ENCODE results near the gene FCER1G.

Gene FCER1G

DNA sequence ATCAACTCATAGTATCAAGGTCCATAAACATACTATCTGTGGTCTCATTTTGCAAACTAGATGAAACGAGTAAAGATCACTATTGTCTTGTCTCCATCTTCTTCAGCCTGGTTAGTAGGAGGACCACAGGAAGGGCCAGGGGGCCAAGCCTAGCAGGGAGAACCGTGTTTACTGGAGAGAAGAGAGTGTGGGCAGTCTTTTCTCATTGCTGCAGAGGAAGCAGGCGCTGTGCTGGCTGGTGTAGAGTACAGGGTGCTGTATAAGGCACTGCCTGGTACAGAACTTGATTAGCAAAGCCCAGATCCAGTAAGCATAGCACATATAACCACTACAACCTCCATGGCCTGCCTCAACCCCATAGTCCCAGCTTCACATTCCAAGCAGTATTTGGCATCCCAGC lies 27.8 kb upstream of the FCER1G start:
- TF ChIP-seq POLR2AphosphoS5 (IDR thresholded peaks at IDR 0.05; ENCODE audit: low read depth, low read length) (no peak), SIN3A (IDR thresholded peaks at IDR 0.05; ENCODE audit: borderline replicate concordance, insufficient read depth, low read length) (no peak), FOXP2 (optimal IDR thresholded peaks at IDR 0.05; ENCODE audit: borderline replicate concordance, extremely low read depth, extremely low read length, insufficient read depth) (no peak), TAF1 (IDR thresholded peaks at IDR 0.05; ENCODE audit: borderline replicate concordance, insufficient read depth, low read length) (no peak)
- TF ChIP-seq, protein P1, sequence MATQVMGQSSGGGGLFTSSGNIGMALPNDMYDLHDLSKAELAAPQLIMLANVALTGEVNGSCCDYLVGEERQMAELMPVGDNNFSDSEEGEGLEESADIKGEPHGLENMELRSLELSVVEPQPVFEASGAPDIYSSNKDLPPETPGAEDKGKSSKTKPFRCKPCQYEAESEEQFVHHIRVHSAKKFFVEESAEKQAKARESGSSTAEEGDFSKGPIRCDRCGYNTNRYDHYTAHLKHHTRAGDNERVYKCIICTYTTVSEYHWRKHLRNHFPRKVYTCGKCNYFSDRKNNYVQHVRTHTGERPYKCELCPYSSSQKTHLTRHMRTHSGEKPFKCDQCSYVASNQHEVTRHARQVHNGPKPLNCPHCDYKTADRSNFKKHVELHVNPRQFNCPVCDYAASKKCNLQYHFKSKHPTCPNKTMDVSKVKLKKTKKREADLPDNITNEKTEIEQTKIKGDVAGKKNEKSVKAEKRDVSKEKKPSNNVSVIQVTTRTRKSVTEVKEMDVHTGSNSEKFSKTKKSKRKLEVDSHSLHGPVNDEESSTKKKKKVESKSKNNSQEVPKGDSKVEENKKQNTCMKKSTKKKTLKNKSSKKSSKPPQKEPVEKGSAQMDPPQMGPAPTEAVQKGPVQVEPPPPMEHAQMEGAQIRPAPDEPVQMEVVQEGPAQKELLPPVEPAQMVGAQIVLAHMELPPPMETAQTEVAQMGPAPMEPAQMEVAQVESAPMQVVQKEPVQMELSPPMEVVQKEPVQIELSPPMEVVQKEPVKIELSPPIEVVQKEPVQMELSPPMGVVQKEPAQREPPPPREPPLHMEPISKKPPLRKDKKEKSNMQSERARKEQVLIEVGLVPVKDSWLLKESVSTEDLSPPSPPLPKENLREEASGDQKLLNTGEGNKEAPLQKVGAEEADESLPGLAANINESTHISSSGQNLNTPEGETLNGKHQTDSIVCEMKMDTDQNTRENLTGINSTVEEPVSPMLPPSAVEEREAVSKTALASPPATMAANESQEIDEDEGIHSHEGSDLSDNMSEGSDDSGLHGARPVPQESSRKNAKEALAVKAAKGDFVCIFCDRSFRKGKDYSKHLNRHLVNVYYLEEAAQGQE (IDR thresholded peaks at IDR 0.05; ENCODE audit: insufficient read depth in 1 of 2, low read depth in 2 of 2, low read length in 2 of 2) = no peak

DNA sequence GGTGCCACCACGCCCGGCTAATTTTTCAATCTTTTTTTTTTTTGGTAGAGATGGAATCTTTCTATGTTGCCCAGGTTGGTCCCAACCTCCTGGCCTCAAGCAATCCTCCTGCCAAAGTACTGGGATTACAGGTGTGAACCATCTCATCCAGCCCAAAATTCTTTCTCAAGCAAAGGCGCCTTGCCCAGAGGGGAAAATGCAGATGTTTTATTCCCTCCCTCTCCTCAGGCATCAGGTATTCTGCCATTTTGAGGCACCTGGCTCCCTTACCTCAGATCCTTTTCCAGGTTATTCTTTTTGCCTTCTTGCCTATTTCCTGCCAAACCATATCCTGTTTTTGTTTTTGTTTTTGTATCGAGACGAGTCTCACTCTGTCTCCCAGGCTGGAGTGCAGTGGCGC lies 26.7 kb upstream of the FCER1G start:
- no peak for TF ChIP-seq TAF1 (IDR thresholded peaks at IDR 0.05; ENCODE audit: borderline replicate concordance, insufficient read depth, low read length)
- TF ChIP-seq POLR2AphosphoS5 (IDR thresholded peaks at IDR 0.05; ENCODE audit: low read depth, low read length) = no peak
- TF ChIP-seq, protein P1 (IDR thresholded peaks at IDR 0.05; ENCODE audit: insufficient read depth in 1 of 2, low read depth in 2 of 2, low read length in 2 of 2) = no peak

DNA sequence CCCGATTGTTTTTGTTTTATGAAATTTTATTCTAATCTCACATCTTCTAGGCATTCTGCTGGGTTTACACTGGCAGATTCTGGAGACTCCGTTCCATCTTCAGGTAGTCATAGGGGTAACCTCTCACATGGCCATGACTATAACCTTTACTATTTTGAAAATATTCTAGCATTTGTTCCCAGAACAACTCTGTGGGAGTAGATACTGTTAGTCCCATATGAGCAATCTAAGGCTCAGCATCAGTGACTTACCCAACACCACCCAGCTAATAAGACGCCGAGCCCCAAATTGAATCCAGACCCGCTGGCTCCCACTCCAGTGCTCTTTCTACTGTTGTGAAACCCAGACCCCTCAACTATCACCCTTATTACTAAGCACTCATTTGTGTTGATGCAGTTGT lies 26.1 kb upstream of the FCER1G start:
- TF ChIP-seq FOXP2 (optimal IDR thresholded peaks at IDR 0.05; ENCODE audit: borderline replicate concordance, extremely low read depth, extremely low read length, insufficient read depth) (no peak), TAF1 (IDR thresholded peaks at IDR 0.05; ENCODE audit: borderline replicate concordance, insufficient read depth, low read length) (no peak), SIN3A (IDR thresholded peaks at IDR 0.05; ENCODE audit: borderline replicate concordance, insufficient read depth, low read length) (no peak), POLR2AphosphoS5 (IDR thresholded peaks at IDR 0.05; ENCODE audit: low read depth, low read length) (no peak)
- TF ChIP-seq, protein P1 (IDR thresholded peaks at IDR 0.05; ENCODE audit: insufficient read depth in 1 of 2, low read depth in 2 of 2, low read length in 2 of 2) = no peak

DNA sequence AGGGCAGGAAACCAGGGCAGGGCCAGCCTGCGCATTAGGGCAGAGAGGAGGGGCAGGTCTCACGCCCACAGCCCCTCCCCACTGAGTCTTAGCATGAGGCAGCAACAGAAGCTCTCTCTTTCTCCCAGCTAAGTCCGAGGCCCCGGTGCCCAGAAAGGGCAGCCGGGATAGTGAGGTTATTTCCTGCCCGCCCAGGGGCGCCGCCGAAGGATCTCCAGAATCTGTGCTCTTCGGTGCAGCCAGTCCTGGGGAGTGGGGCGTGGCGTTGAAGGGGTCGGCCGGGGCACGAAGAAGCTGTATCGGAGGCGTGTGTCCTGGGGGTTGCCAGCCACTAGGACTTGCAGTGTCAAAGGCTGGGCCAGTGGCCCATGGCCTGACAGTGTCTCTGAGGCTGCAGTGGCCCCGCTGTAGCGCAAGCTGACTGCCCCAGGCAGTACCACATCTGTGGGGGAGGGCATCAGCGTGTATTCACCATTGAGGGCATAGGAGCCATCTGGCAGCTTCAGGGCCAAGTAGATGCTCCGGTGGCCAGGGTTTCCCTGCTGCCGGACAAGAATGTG lies 24.1 kb upstream of the FCER1G start:
- no peak for TF ChIP-seq FOXP2 (optimal IDR thresholded peaks at IDR 0.05; ENCODE audit: borderline replicate concordance, extremely low read depth, extremely low read length, insufficient read depth)
- TF ChIP-seq TAF1 (IDR thresholded peaks at IDR 0.05; ENCODE audit: borderline replicate concordance, insufficient read depth, low read length) = no peak
- no peak for TF ChIP-seq POLR2AphosphoS5 (IDR thresholded peaks at IDR 0.05; ENCODE audit: low read depth, low read length)
- TF ChIP-seq, protein P1 (IDR thresholded peaks at IDR 0.05; ENCODE audit: insufficient read depth in 1 of 2, low read depth in 2 of 2, low read length in 2 of 2) = no peak
- TF ChIP-seq SIN3A (IDR thresholded peaks at IDR 0.05; ENCODE audit: borderline replicate concordance, insufficient read depth, low read length) = no peak

DNA sequence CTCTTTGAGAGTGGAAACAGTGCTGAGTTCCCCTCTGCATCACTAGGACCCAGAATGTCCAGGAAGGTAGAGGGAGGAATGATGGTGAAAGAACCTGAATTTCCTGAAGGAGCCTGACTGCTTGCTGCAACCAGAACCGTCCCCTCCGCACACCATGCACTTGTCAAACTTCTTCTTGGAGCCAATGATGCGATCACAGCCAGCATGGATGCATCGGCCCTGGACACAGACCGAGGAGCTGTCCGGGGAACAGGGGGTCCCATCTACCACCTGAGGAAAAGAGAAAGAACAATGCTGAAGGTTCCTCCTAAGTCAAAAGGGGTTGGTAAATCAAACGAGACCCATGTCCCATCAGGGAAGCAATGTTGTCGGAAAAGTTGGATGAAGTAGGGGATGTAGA lies 23.1 kb upstream of the FCER1G start:
- no peak for TF ChIP-seq SIN3A (IDR thresholded peaks at IDR 0.05; ENCODE audit: borderline replicate concordance, insufficient read depth, low read length)
- TF ChIP-seq POLR2AphosphoS5 (IDR thresholded peaks at IDR 0.05; ENCODE audit: low read depth, low read length) = no peak

Measured in PFSK-1 (cell line).